ENCODE data around the gene USO1.

- TF ChIP-seq, protein P1, sequence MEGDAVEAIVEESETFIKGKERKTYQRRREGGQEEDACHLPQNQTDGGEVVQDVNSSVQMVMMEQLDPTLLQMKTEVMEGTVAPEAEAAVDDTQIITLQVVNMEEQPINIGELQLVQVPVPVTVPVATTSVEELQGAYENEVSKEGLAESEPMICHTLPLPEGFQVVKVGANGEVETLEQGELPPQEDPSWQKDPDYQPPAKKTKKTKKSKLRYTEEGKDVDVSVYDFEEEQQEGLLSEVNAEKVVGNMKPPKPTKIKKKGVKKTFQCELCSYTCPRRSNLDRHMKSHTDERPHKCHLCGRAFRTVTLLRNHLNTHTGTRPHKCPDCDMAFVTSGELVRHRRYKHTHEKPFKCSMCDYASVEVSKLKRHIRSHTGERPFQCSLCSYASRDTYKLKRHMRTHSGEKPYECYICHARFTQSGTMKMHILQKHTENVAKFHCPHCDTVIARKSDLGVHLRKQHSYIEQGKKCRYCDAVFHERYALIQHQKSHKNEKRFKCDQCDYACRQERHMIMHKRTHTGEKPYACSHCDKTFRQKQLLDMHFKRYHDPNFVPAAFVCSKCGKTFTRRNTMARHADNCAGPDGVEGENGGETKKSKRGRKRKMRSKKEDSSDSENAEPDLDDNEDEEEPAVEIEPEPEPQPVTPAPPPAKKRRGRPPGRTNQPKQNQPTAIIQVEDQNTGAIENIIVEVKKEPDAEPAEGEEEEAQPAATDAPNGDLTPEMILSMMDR (IDR thresholded peaks at IDR 0.05): no peak
- TF ChIP-seq EP300 (IDR thresholded peaks at IDR 0.05) (no peak), POLR2A (IDR thresholded peaks at IDR 0.05) (no peak)
Measured at GRCh38 chr4:75726577-75726976, 2.2 kb downstream of the USO1 start.
